A673 (cell line): Measurements from ENCODE around the gene AKAP6.

Experiments
- EZH2 ChIP-seq: fragments of 200-600 bp; sonication (generic); IDR thresholded peaks from 2 replicates; pipeline ENCODE4 v1.6.1; 2017; ENCODE audit warnings: borderline replicate concordance, low read depth, mild to moderate bottlenecking, mixed read lengths, antibody characterized with exemption, low read length; ENCODE audit not compliant: poor library complexity, severe bottlenecking
- TF ChIP-seq, protein P1 (sequence below): fragments of 300-800, 200-600 bp; sonication (generic); conservative IDR thresholded peaks from 2 replicates; pipeline ENCODE4 v1.5.1; 2017; ENCODE audit warnings: low read depth, mild to moderate bottlenecking, antibody characterized with exemption, low read length, moderate library complexity, mixed read lengths

DNA sequence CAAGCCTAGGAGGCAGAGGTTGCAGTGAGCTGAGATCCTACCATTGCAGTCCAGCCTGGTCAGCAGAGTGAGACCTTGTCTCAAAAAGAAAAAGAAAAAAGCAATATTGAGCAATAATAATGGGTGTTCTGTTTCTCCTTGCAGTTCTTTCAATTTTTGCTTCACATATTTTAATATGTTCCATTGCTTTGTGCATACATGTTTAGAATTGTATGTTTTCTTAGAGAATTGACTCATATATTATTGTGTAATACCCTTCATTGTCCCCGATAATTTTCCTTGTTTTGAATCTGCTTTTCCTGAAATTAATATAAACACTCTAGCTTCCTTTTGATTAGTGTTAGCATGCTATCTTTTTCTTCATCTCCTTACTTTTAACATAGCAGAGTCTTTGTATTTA, 471.2 kb downstream of the AKAP6 start:
- TF ChIP-seq, protein P1, sequence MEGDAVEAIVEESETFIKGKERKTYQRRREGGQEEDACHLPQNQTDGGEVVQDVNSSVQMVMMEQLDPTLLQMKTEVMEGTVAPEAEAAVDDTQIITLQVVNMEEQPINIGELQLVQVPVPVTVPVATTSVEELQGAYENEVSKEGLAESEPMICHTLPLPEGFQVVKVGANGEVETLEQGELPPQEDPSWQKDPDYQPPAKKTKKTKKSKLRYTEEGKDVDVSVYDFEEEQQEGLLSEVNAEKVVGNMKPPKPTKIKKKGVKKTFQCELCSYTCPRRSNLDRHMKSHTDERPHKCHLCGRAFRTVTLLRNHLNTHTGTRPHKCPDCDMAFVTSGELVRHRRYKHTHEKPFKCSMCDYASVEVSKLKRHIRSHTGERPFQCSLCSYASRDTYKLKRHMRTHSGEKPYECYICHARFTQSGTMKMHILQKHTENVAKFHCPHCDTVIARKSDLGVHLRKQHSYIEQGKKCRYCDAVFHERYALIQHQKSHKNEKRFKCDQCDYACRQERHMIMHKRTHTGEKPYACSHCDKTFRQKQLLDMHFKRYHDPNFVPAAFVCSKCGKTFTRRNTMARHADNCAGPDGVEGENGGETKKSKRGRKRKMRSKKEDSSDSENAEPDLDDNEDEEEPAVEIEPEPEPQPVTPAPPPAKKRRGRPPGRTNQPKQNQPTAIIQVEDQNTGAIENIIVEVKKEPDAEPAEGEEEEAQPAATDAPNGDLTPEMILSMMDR = no peak
- TF ChIP-seq EZH2 = no peak
